Measurements from ENCODE around the gene AGPAT3. TPM values are rescaled to one million over a fixed set of nuclear protein-coding genes. Genes with fewer than 3 reads are reported as not detected.

Gene AGPAT3
- 11.7 TPM for polyA plus RNA-seq (2013, experiment 1 of 2)
- polyA plus RNA-seq (2013, experiment 2 of 2): 11.5 TPM

GRCh38 chr21:43864962-43865539, at the start of gene AGPAT3:
TSS of gene AGPAT3 (plus strand) at chr21:43865223. CDS start at chr21:43959682, 94,459 bp downstream.
- no CpG with 5 or more reads among the region's 102 CpGs for WGBS (ENCODE audit: extremely low coverage, insufficient coverage, low lambda C conversion rate)
- Histone ChIP-seq H3K27me3 (ENCODE audit: insufficient read depth, low read length, poor library complexity) (no peaks in the 10 kb centered on the region), H3K23ac (ENCODE audit: low read length) (no peak within 1 kb of the TSS), H4K8ac (ENCODE audit: low read depth, low read length) (peak within 1 kb of the TSS; percentile 83), H3K79me1 (ENCODE audit: low read length) (no peaks in the 10 kb centered on the region), H3K27ac (ENCODE audit: low read depth, low read length) (no peak within 1 kb of the TSS), H3K18ac (ENCODE audit: low read length) (peak within 1 kb of the TSS; percentile 89), H3K4me2 (ENCODE audit: low read length) (peak within 1 kb of the TSS; percentile 52), H3K4me1 (ENCODE audit: control insufficient read depth, low read depth, low read length) (no peaks in the 10 kb centered on the region), H3K9ac (ENCODE audit: low read length) (peak within 1 kb of the TSS; percentile 24), H2AK5ac (ENCODE audit: low read length) (no peak within 1 kb of the TSS), H2BK5ac (ENCODE audit: low read length) (no peak within 1 kb of the TSS), H3K4ac (ENCODE audit: low read depth, low read length) (peak within 1 kb of the TSS; percentile 81), H2BK120ac (ENCODE audit: low read depth, low read length) (peak within 1 kb of the TSS; percentile 64), H3K4me3 (ENCODE audit: low read length) (no peak within 1 kb of the TSS), H3K36me3 (ENCODE audit: control insufficient read depth, insufficient read depth, low read length) (no peaks in the 10 kb centered on the region), H3K56ac (ENCODE audit: low read length) (peak within 1 kb of the TSS; percentile 67), H2BK15ac (replicated peaks; ENCODE audit: low read depth) (peak within 1 kb of the TSS; percentile 47), H4K5ac (ENCODE audit: low read length) (no peak within 1 kb of the TSS), H3K79me2 (ENCODE audit: control insufficient read depth, insufficient read depth, low read length) (no peaks in the 10 kb centered on the region)
- no peak for DNase-seq

DNA sequence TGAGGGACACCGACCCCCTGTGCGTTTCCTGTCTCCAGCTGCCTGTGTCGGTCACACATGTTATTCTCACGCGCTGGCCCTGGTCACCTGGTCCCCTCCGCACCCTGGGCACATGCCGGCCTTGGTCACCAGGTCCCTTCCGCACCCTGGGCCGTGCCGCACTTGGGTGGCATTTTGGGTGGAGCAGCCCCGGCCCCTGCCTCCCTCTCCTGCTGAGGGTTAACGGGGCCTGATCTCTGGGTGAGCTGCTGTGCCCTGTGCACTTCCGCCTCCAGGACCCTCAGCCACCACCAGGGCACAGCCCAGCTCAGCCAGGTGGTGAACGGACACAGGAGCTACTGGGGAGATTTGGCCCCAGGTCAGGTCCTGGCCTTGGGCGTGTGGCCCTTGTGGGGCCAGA, 49.0 kb upstream of the AGPAT3 start:
- no peak overlapping the region for H3K4me2 ChIP-seq (ENCODE audit: low read length)
- no peak for DNase-seq
- no peak overlapping the region for H4K8ac ChIP-seq (ENCODE audit: low read depth, low read length)
- H3K79me2 ChIP-seq (ENCODE audit: control insufficient read depth, insufficient read depth, low read length): no peaks in the 10 kb centered on the region
- no CpG with 5 or more reads among the region's 15 CpGs for WGBS (ENCODE audit: extremely low coverage, insufficient coverage, low lambda C conversion rate)
- no peak overlapping the region for H4K5ac ChIP-seq (ENCODE audit: low read length)
- H3K56ac ChIP-seq (ENCODE audit: low read length): no peak overlapping the region
- H3K27ac ChIP-seq (ENCODE audit: low read depth, low read length): no peak overlapping the region
- no peak overlapping the region for H3K18ac ChIP-seq (ENCODE audit: low read length)
- no peaks in the 10 kb centered on the region for H3K36me3 ChIP-seq (ENCODE audit: control insufficient read depth, insufficient read depth, low read length)
- no peak overlapping the region for H3K9ac ChIP-seq (ENCODE audit: low read length)
- H2BK120ac ChIP-seq (ENCODE audit: low read depth, low read length): no peak overlapping the region
- H2BK15ac ChIP-seq (replicated peaks; ENCODE audit: low read depth): no peak overlapping the region
- H2BK5ac ChIP-seq (ENCODE audit: low read length): no peak overlapping the region
- H3K27me3 ChIP-seq (ENCODE audit: insufficient read depth, low read length, poor library complexity): no peaks in the 10 kb centered on the region
- H3K4ac ChIP-seq (ENCODE audit: low read depth, low read length): no peak overlapping the region
- no peak overlapping the region for H2AK5ac ChIP-seq (ENCODE audit: low read length)
- H3K23ac ChIP-seq (ENCODE audit: low read length): no peak overlapping the region
- H3K4me3 ChIP-seq (ENCODE audit: low read length): no peak overlapping the region
- H3K79me1 ChIP-seq (ENCODE audit: low read length): no peaks in the 10 kb centered on the region
- no peaks in the 10 kb centered on the region for H3K4me1 ChIP-seq (ENCODE audit: control insufficient read depth, low read depth, low read length)

DNA sequence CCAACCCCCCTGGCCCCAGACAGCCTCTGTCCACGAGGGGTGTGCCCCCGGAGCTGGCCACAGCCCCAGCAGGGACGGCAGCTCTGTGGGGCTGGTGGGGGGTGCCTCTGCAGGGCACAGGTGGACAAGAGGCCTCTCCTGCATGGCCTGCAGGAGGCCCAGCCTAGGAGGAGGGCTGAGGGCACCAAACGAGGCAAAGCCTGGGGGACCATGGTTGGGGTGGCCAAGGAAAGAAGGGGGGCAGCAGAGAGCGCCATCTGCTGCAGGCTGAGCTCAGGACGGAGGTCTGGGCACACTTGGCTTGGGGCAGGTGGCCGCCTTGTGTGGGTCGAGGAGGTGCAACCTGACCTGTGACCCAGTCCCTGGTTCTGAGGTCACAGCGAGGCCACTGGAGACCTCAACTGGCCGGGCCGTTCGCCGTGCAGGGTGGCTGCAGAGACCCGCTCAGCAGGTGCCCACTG, 48.4 kb upstream of the AGPAT3 start:
- no peak overlapping the region for H3K9ac ChIP-seq (ENCODE audit: low read length)
- no peak overlapping the region for H3K4me3 ChIP-seq (ENCODE audit: low read length)
- DNase-seq: no peak
- no peaks in the 10 kb centered on the region for H3K79me1 ChIP-seq (ENCODE audit: low read length)
- no peaks in the 10 kb centered on the region for H3K79me2 ChIP-seq (ENCODE audit: control insufficient read depth, insufficient read depth, low read length)
- no peak overlapping the region for H3K4me2 ChIP-seq (ENCODE audit: low read length)
- no peak overlapping the region for H3K4ac ChIP-seq (ENCODE audit: low read depth, low read length)
- no peak overlapping the region for H3K56ac ChIP-seq (ENCODE audit: low read length)
- WGBS (ENCODE audit: extremely low coverage, insufficient coverage, low lambda C conversion rate): no CpG with 5 or more reads among the region's 14 CpGs
- no peaks in the 10 kb centered on the region for H3K4me1 ChIP-seq (ENCODE audit: control insufficient read depth, low read depth, low read length)
- no peak overlapping the region for H3K23ac ChIP-seq (ENCODE audit: low read length)
- no peaks in the 10 kb centered on the region for H3K36me3 ChIP-seq (ENCODE audit: control insufficient read depth, insufficient read depth, low read length)
- no peak overlapping the region for H3K18ac ChIP-seq (ENCODE audit: low read length)
- no peak overlapping the region for H4K8ac ChIP-seq (ENCODE audit: low read depth, low read length)
- no peak overlapping the region for H2BK120ac ChIP-seq (ENCODE audit: low read depth, low read length)
- H2AK5ac ChIP-seq (ENCODE audit: low read length): no peak overlapping the region
- no peak overlapping the region for H2BK5ac ChIP-seq (ENCODE audit: low read length)
- no peaks in the 10 kb centered on the region for H3K27me3 ChIP-seq (ENCODE audit: insufficient read depth, low read length, poor library complexity)
- no peak overlapping the region for H4K5ac ChIP-seq (ENCODE audit: low read length)
- H3K27ac ChIP-seq (ENCODE audit: low read depth, low read length): no peak overlapping the region
- H2BK15ac ChIP-seq (replicated peaks; ENCODE audit: low read depth): no peak overlapping the region

GRCh38 chr21:43817157-43818086, 47.6 kb upstream of the AGPAT3 start:
- Histone ChIP-seq H3K4me2 (ENCODE audit: low read length) (no peak overlapping the region), H3K27me3 (ENCODE audit: insufficient read depth, low read length, poor library complexity) (no peaks in the 10 kb centered on the region), H3K79me2 (ENCODE audit: control insufficient read depth, insufficient read depth, low read length) (no peaks in the 10 kb centered on the region), H3K18ac (ENCODE audit: low read length) (no peak overlapping the region), H3K9ac (ENCODE audit: low read length) (no peak overlapping the region), H4K5ac (ENCODE audit: low read length) (no peak overlapping the region), H2BK5ac (ENCODE audit: low read length) (no peak overlapping the region), H2AK5ac (ENCODE audit: low read length) (no peak overlapping the region), H3K4me1 (ENCODE audit: control insufficient read depth, low read depth, low read length) (no peaks in the 10 kb centered on the region), H2BK15ac (replicated peaks; ENCODE audit: low read depth) (no peak overlapping the region), H3K36me3 (ENCODE audit: control insufficient read depth, insufficient read depth, low read length) (no peaks in the 10 kb centered on the region), H3K56ac (ENCODE audit: low read length) (no peak overlapping the region), H3K4ac (ENCODE audit: low read depth, low read length) (no peak overlapping the region), H3K4me3 (ENCODE audit: low read length) (no peak overlapping the region), H4K8ac (ENCODE audit: low read depth, low read length) (no peak overlapping the region), H3K79me1 (ENCODE audit: low read length) (no peaks in the 10 kb centered on the region), H2BK120ac (ENCODE audit: low read depth, low read length) (no peak overlapping the region), H3K27ac (ENCODE audit: low read depth, low read length) (no peak overlapping the region), H3K23ac (ENCODE audit: low read length) (no peak overlapping the region)
- WGBS (ENCODE audit: extremely low coverage, insufficient coverage, low lambda C conversion rate): no CpG with 5 or more reads among the region's 29 CpGs
- DNase-seq: no peak

- DNase-seq: no peak
- H3K56ac ChIP-seq (ENCODE audit: low read length): no peak overlapping the region
- no peaks in the 10 kb centered on the region for H3K79me2 ChIP-seq (ENCODE audit: control insufficient read depth, insufficient read depth, low read length)
- no peak overlapping the region for H2AK5ac ChIP-seq (ENCODE audit: low read length)
- no peaks in the 10 kb centered on the region for H3K79me1 ChIP-seq (ENCODE audit: low read length)
- no peaks in the 10 kb centered on the region for H3K36me3 ChIP-seq (ENCODE audit: control insufficient read depth, insufficient read depth, low read length)
- H3K4me3 ChIP-seq (ENCODE audit: low read length): no peak overlapping the region
- no peak overlapping the region for H3K27ac ChIP-seq (ENCODE audit: low read depth, low read length)
- H3K9ac ChIP-seq (ENCODE audit: low read length): no peak overlapping the region
- H4K8ac ChIP-seq (ENCODE audit: low read depth, low read length): no peak overlapping the region
- H3K4ac ChIP-seq (ENCODE audit: low read depth, low read length): no peak overlapping the region
- no CpG with 5 or more reads among the region's 3 CpGs for WGBS (ENCODE audit: extremely low coverage, insufficient coverage, low lambda C conversion rate)
- no peaks in the 10 kb centered on the region for H3K4me1 ChIP-seq (ENCODE audit: control insufficient read depth, low read depth, low read length)
- no peak overlapping the region for H2BK5ac ChIP-seq (ENCODE audit: low read length)
- no peak overlapping the region for H2BK120ac ChIP-seq (ENCODE audit: low read depth, low read length)
- H3K18ac ChIP-seq (ENCODE audit: low read length): no peak overlapping the region
- no peak overlapping the region for H4K5ac ChIP-seq (ENCODE audit: low read length)
- no peaks in the 10 kb centered on the region for H3K27me3 ChIP-seq (ENCODE audit: insufficient read depth, low read length, poor library complexity)
- H2BK15ac ChIP-seq (replicated peaks; ENCODE audit: low read depth): no peak overlapping the region
- no peak overlapping the region for H3K23ac ChIP-seq (ENCODE audit: low read length)
- no peak overlapping the region for H3K4me2 ChIP-seq (ENCODE audit: low read length)
Measured at GRCh38 chr21:43818685-43819084, 46.3 kb upstream of the AGPAT3 start.

Measured in mesendoderm (in vitro differentiated cells).